HepG2 (cell line): Measurements from ENCODE around the gene FASTK. TPM values are rescaled to one million over a fixed set of nuclear protein-coding genes. Genes with fewer than 3 reads are reported as not detected.

Experiments used
- CCAR2 ChIP-seq: fragments of 200-400 bp; formaldehyde crosslinking; optimal IDR thresholded peaks from 2 replicates; pipeline ENCODE3; 2018; ENCODE audit warnings: low read depth, mild to moderate bottlenecking, low read length, moderate library complexity
- DDIT3 ChIP-seq: sonication (generic); formaldehyde crosslinking; IDR thresholded peaks from 2 replicates; pipeline ENCODE4 v1.4.0; 2020; ENCODE audit warnings: mild to moderate bottlenecking, missing genetic modification reagents
- DNMT3B ChIP-seq: conservative IDR thresholded peaks from 2 replicates; pipeline ENCODE4 v1.6.1; 2016; ENCODE audit warnings: missing biosample characterization, control low read depth
- E2F2 ChIP-seq: sonication (generic); formaldehyde crosslinking; IDR thresholded peaks from 2 replicates; pipeline ENCODE4 v1.4.0; 2020; ENCODE audit warnings: missing genetic modification reagents, borderline replicate concordance
- GZF1 ChIP-seq: sonication (generic); formaldehyde crosslinking; IDR thresholded peaks from 2 replicates; pipeline ENCODE4 v1.5.1; 2020; ENCODE audit warnings: mild to moderate bottlenecking, missing genetic modification reagents
- JUND ChIP-seq: sonication (generic); formaldehyde crosslinking; IDR thresholded peaks from 2 replicates; pipeline ENCODE4 v1.8.0; 2022; ENCODE audit warnings: mild to moderate bottlenecking, missing genetic modification reagents
- MAFK ChIP-seq, 2 experiments: IDR thresholded peaks in 1 of 2; conservative IDR thresholded peaks in 1 of 2; 2 replicates each; pipeline ENCODE4 v1.6.1; 2011; ENCODE audit warnings: improper control_type of control experiment in 2 of 2, low read length in 2 of 2
- MLLT10 ChIP-seq: sonication (generic); formaldehyde crosslinking; IDR thresholded peaks from 2 replicates; pipeline ENCODE4 v1.4.0; 2020; ENCODE audit warnings: missing genetic modification reagents
- NKX3-1 ChIP-seq: sonication (generic); formaldehyde crosslinking; IDR thresholded peaks from 2 replicates; pipeline ENCODE4 v1.5.0; 2020; ENCODE audit warnings: missing genetic modification reagents
- PAXIP1 ChIP-seq: sonication (generic); formaldehyde crosslinking; conservative IDR thresholded peaks from 2 replicates; pipeline ENCODE4 v1.4.0; 2020; ENCODE audit warnings: mild to moderate bottlenecking, missing genetic modification reagents, moderate library complexity
- RXRB ChIP-seq: IDR thresholded peaks from 2 replicates; pipeline ENCODE4 v1.6.1; 2016; ENCODE audit warnings: borderline replicate concordance, missing genetic modification reagents, missing compliant biosample characterization
- SAP130 ChIP-seq: IDR thresholded peaks from 2 replicates; pipeline ENCODE4 v1.6.1; 2016; ENCODE audit warnings: low read depth
- SKIL ChIP-seq: sonication (generic); formaldehyde crosslinking; IDR thresholded peaks from 2 replicates; pipeline ENCODE4 v1.8.0; 2022; ENCODE audit warnings: missing genetic modification reagents, mild to moderate bottlenecking, moderate library complexity, borderline replicate concordance
- SUZ12 ChIP-seq: fragments of 150-350 bp; IDR thresholded peaks from 2 replicates; pipeline ENCODE4 v1.6.1; 2014; ENCODE audit warnings: low read depth, low read length
- ZNF280D ChIP-seq: sonication (generic); formaldehyde crosslinking; IDR thresholded peaks from 2 replicates; pipeline ENCODE4 v1.5.1; 2020; ENCODE audit warnings: mild to moderate bottlenecking, missing genetic modification reagents
- ZNF331 ChIP-seq: sonication (generic); formaldehyde crosslinking; IDR thresholded peaks from 2 replicates; pipeline ENCODE4 v1.4.0; 2020; ENCODE audit warnings: missing genetic modification reagents
- ZNF484 ChIP-seq: sonication (generic); formaldehyde crosslinking; IDR thresholded peaks from 2 replicates; pipeline ENCODE4 v1.5.1; 2020; ENCODE audit warnings: mild to moderate bottlenecking, low read depth, missing genetic modification reagents, borderline replicate concordance
- ZSCAN21 ChIP-seq: sonication (generic); formaldehyde crosslinking; IDR thresholded peaks from 2 replicates; pipeline ENCODE4 v1.8.0; 2022; ENCODE audit warnings: mild to moderate bottlenecking, missing genetic modification reagents, moderate library complexity, borderline replicate concordance
- polyA plus RNA-seq, 8 experiments: library from polyadenylated mRNA; depleted of rRNA in 3 of 8; stranded (reverse) in 7 of 8; unstranded in 1 of 8; fragments of >200 nt; fragmentation: Illumina TruSeq in 4 of 8; extraction: Trizol in 4 of 8; gene quantifications; 2 replicates each; pipeline versions ENCODE4 v1.2.1 to v1.2.3, GENCODE V29; 2011 to 2016; ENCODE audit warnings: low read depth in 4 of 8, missing spikeins in 1 of 8, mixed read lengths in 1 of 8; ENCODE audit not compliant: insufficient read depth in 1 of 8
- total RNA-seq, 5 experiments: library from RNA; depleted of rRNA; stranded (reverse); fragments of >200 nt; fragmentation: Illumina TruSeq; extraction: Trizol; gene quantifications; 2 replicates each; pipeline ENCODE4 v1.2.3, GENCODE V29; 2016; ENCODE audit warnings: low read depth in 1 of 5

FASTK gene
- total and polyA plus RNA-seq, 2 of the 13 experiments (the other 11 are each of a cell fraction or from before 2014, with no cell fraction given) = 52.9 to 55.7 TPM

- TF ChIP-seq SKIL = 0 out of 2 replicates have a peak, but pooled peaks have one; percentile 11
- TF ChIP-seq DDIT3 (CRISPR knock-in tag) = no peak
- TF ChIP-seq MLLT10 (CRISPR knock-in tag) = no peak
- no peak for TF ChIP-seq ZNF280D
- no peak for TF ChIP-seq CCAR2
- TF ChIP-seq SUZ12 = peak; percentile 54
- no peak for TF ChIP-seq ZNF484 (CRISPR knock-in tag)
- TF ChIP-seq MAFK (conservative IDR thresholded peaks at IDR 0.05 in 1 of 2, IDR thresholded peaks at IDR 0.05 in 1 of 2; ENCODE audit: low read length in 2 of 2) = 0 out of 4 replicates have a peak, but pooled peaks of 1 of the 2 experiments have one; percentile 28
- TF ChIP-seq SAP130 (CRISPR knock-in tag) = peak; percentile 90
- TF ChIP-seq PAXIP1 (CRISPR knock-in tag) = peak; percentile 25; the same call in 1 of the 2 replicates
- 0 out of 2 replicates have a peak, but pooled peaks have one; percentile 26 for TF ChIP-seq RXRB
- TF ChIP-seq JUND (CRISPR knock-in tag) = no peak
- TF ChIP-seq DNMT3B (CRISPR knock-in tag) = 0 out of 2 replicates have a peak, but pooled peaks have one; percentile 24
- 0 out of 2 replicates have a peak, but pooled peaks have one; percentile 11 for TF ChIP-seq NKX3-1
- no peak for TF ChIP-seq GZF1
- no peak for TF ChIP-seq ZNF331
- TF ChIP-seq ZSCAN21 (CRISPR knock-in tag) = 0 out of 2 replicates have a peak, but pooled peaks have one; percentile 34
- no peak for TF ChIP-seq E2F2 (CRISPR knock-in tag)
These were observed 52.3 kb downstream of the FASTK start, which contains the start of gene ABCB8 (continued) for GRCh38 chr7:151028131-151028947.
